ENCODE measurements around the gene PAK6.
A peak's percentile ranks its signal among the peaks of the same experiment; 100 is the strongest.

Gene PAK6

DNA sequence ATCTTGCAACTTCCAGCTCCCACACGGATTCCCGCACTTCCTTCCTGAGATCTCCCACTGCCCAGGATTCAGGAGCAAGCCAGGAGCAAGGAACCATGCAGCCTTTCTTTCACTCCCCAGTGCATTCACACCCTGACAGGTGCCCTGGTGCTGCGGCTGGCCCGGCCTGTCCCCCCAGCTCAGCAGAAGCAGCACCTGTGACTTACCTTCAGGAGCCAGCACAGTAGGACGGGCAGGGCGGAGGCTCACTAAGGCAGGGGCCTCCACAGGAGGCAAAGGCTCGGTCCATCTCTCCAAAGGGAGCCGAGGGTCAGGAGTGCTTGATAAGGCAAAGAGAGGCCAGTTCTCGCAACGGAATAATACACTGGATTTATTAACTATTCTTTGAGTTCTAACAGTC lies 39.2 kb downstream of the PAK6 start:
- DNase-seq, result no peak

DNA sequence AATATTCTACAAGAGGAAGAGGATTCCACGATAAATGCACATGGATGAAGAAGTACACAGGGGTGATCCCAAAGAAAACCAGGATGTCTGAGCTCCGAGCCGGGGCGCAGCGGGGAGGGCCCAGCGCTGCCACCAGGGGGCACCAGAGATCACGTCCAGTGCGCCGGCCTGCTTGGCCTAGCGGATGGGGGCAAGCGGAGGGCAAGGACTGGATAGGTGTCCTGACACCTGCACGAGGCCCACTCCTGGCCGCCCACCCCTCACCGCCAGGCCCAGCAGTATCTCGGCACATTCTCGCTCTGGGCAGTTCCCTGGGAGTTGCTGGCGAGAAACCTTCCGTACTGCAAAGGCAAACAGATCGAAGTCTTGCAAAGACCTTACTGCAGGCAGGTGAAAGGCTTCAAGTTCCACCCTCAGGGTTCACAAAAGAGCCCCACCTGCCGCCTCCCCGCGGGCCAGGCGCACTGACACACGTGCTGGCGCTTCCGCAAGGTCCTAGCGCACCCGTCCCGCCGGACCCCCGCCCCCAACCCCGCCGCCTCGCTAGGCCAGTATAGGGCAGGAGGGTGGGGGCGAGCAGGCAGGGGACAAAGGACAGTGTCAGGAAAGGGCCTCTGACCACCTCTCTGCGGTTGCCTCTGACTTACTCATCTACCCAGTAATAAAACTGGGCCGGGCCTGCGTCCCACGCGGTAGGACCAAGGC lies 40.7 kb downstream of the PAK6 start:
- peak; percentile 19 to 44 for DNase-seq

DNA sequence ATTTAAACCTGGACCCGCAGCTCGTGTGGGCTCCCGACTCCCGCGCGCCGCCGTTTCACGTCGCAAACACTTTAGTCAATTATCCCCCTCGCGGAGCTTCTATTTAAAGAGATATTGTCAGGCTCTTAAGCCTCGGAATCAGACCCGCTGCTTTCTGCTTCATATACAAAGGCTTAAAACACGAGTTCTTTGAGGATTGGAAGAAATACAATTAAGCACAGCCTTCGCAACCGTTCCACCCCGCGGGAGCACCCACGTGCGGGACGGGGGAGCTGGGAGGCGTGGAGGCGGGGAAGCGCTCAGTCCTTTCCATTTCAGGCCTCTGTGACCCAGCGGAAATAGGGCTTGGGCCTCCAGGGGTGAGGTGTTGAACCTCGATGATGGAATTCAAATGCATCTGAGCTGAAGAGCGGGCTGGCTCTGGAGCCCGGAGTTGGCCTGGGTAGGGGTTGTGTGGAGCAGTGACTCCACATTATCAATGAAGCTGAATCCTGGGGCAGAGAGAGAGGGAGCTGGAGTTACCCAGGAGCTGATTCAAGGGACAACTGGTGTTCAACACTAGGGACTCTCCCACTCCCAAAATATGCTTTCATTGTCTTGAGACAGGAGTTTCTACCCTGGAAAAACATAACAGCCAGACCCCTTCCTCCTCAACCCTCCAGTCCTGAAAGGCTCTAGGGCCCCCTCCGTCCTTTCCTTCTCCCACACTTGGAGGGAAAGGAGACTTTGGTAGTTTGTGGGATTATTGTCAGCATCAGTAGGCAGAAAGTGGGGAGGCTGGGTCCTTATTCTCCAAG lies 41.6 kb downstream of the PAK6 start:
- DNase-seq, result no peak

DNA sequence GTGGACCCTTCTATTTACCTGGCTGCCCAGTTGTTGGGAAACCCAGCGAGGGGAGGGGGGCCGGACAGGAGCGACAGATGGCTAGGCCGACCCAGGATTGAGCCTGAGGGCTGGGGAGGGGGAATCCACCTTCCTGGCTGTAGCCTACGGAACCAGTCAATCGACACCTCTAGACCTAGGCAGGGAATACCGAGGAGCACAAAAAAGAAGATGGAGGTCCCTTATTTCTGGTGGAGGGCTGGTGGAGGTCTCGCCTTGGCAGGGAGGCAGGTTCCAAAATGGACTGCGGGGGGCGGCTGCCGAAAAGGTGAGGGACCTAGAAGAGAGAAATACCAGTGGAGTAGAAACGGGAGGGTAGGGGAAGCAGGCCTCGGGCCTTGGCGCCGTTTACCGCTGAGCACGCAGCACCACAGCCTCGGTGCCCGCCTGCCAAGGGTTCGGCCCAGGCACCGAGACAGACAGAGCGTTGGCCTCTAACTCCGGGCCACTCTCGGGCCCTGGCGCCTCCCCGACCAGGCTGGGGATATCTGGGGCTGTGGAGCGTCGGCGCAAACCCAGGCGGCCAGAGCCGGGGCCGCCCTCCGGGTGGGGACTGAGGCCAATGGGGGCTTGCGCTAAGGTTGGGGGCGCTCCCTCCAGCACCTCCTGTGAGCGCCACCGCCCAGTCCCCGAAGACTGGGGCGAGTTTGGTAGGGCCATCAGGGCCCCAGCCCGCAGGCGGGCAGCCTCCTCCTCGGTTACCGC lies 42.4 kb downstream of the PAK6 start:
- no peak for DNase-seq

DNA sequence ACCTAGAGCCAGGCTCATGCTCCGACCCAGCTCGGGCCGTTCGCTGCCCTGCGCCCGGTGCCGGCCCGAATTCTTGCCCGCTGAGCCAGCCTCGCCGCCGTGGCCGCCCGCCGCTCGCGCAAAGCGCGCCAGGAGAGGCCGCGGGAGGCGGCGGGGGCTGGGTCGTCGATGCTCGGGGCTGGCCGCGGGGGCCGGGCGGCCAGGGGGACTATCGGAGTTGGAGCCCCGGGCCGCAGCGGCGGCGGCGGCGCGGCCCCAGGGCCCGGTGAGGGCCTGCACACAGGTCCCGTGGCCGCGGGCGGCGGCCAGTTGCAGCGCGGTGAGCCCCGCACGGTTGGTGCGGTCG lies 42.9 kb downstream of the PAK6 start:
- no peak for DNase-seq

DNA sequence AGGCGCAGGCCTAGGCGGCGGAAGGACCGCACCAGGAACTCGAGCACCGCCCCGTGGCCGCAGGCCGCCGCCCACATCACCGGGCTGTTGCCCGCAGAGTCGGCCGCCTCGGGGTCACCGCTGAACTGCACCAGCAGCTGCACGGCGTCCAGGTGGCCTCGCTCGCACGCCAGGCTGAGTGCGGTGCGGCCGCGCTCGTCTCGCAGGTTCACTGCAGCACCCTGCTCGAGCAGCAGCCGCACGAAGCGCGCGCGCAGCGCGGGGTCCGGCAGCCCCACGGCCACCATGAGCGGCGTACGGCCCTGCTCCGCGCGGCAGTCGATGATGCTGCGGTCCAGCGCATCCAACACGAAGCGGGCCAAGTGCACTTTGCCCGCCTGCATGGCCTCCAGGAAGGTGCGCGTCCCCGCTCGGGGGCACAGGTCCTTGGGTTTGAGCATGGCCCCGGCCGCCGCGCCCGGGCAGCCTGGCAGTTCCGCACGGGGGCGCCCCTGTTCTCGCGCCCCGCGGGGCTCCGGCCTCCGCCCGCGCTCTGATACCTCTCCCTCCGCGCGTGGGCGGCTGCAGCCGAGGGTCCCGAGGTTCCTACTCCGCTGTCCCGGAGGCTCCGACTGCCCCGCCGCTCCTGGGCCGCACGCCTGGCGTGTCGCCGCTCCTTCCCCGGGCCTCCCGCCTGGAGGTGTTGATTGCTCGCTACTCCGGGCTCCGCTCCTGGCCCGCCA lies 43.4 kb downstream of the PAK6 start:
- peak; percentile 38 to 42 for DNase-seq

DNA sequence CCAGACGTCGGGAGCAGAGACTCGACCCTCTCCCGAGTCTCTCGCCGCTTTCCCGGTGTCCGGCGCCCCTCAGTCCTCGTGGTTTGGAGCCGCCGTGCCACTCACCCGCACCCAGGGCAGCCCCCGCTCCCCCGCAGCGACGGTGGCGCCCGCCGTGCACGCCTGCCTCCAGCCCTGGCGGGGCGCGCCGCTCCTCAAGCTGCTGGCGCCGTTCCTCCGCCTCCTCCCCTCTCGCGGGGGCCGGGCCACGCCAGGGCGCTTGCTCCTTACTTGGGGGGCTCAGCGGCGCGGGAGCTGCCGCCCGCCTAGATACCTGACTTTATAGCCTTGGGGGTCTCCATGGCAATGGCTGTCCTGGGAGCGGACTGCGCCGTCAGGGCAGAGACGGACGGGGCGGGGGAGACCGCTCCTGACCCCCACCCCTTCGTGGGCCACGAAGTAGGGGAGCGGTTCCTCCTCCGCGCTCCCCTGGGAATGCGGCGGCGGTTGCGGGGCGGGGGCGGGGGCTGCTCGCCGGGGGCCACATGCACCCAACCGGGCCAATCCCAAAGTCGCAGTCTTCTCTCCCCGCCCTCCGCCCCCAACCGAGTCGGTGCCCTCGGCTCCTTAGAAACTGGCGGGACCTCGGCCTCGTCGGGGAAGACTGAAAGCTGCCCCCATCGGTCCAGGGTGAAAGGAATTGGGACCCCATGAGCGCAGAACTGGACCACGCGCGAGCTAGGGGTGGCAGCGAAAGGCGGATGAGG lies 44.2 kb downstream of the PAK6 start, which contains the start of gene ANKRD63:
TSS of gene ANKRD63 (minus strand) at position 196 of the 746 bp plus-strand sequence. CDS start 478 bp downstream, outside the sequence.
- DNase-seq, result peak in 1 of 2 experiments; percentile 30

DNA sequence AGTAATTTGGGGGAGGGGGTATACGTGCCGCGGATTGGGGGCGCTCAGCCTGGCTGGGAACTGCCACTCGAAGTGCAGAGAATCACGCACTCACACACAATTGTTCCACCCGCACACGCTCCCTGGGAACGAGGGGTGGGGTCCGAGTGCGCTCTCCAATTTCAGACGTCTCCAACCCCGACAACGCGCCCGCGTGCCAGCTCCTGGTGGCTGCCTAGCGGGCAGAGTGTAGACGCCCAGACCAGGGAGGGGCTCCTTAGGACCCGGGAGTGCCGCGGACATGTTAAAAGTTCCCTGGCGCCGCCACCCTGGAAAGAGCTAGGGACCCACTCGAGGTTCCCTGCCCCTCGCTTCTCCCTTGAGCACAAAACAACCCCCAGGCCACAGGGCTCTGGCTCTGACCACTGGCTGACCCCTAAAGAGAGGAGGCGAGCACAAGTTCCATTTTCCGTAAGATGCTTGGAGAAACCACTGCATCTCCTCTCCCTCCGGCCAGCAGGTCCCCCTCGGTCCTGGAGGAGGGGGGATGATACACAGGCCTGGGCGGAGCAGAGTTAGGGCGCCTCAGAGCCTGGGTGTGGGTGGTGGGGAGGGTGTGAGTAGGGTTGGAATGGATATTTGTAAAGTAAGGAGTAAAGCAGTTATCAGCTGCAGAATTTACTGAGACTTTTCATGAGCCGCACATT lies 44.9 kb downstream of the PAK6 start:
- no peak for DNase-seq

DNA sequence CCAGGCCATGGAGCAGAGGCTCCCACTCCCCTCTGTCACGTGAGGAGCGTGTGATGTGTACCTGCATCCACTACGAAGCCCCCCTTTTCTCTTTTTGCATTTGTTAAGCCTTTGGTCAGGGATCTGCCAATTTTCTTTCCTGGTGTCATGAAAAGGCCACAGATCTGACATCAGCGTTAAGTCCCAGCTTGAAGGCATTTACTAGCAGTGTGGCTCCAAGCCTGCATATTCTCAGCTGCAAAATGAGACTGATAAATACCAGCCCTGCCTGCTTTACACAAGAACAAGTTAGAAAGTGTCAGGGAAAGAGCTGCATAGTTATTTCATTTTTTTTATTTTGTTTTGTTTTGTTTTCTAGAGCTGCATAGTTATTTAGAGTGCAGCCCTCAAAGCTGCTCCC lies 46.3 kb downstream of the PAK6 start:
- no peak for DNase-seq

DNA sequence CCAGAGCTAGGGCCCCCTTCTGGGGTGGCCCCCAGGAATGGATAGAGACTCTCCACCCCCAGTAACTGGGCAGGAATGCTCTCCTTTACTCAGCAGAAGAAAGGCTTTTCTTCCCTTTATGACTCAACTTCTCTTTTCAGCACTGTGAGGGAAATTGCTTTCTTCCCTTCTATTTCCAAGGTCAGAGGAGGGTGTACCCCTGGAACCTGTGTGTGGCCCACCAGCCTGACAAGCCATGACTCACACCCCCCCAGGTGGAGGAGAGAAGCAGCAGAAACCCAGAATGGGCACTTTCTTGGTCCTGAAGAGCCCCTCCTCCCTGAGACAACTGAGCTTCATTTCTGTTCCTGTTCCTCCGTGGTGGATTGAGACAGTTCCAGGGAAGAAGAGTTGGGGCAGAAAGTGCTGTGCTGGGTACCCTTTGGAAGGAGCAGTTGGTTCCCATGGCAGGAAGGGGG lies 46.7 kb downstream of the PAK6 start:
- no peak for DNase-seq

DNA sequence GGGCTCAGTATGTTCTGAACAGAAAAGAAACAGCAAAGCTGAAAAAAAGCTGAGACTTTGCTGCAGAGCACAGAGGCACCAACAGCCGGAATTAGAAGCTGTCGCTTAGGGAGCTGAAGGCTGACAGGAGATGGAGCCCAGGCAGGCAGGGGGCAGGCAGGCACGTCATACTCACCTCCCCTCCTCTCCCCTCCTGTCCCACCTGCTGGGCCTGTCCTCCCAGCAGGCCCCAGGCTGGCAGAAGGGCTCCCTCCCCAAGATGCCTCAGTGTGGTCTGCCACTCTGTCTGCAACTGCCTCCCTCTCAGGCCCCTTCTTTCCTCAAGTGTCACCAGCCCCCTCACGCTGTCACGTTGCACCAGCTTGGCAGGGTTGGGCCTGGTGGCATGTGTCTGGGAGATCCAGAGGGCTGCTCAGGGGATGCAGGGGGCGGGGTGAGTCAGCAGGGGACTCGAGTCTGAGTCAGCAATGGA lies 47.2 kb downstream of the PAK6 start:
- DNase-seq, result no peak

DNA sequence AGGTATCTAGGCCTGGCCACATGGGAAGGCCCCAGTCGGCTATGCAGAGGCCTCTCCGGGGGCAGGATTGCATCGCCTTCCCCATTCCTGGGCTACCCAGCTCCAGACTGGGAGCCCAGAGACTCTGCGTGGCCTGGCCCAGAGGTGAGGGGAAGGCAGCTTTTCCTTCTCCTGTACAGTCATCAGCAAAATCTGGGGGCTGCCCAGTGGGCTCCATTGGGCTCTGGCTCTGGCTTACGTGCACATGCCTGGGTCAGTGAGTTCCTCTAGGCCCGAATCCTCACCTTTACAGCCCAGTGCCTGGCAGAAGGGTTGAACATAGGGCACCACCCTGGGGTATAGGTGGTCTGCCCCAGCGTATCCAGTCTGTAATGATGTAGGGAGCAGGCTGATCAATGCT lies 47.9 kb downstream of the PAK6 start:
- no peak for DNase-seq

DNA sequence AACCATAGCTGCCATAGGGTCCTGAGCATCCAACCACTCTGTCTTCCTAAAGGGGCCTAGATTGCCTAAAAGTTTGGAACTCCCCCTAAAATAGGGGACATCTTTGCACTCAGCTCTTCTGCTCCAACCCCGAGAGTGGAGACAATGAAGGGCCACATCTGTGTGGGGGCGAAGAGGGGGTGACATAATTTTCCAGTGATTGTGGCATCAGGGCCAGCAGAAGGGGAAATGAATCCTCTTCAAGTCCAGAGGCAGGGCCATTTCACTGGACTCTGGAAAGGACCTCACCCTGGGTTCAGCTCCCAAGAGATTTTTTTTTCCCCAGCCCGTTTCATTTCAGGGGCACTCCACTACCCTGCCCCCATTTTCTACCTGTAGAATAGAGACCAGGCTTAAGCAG lies 48.6 kb downstream of the PAK6 start:
- no peak for DNase-seq

DNA sequence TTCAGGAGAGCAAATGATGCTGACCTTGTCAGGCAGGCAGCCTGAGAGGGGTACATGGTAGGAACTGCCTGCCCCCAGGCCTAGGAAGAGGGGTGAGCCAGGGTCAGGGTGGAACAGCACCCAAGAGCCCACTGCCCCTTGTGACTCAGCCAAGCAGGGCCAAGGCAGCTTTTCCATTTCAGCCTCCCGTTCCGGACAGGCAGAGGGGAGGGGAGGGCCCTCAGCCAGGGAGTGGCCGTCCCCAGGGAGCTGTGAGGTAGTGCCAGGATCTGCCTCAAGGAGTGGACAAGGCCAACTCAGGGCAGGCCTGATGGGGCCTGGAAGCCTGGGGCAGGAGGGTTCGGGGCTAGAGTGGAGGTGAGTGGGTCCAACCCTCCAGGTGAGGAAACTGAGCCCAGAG lies 49.1 kb downstream of the PAK6 start:
- no peak for DNase-seq

DNA sequence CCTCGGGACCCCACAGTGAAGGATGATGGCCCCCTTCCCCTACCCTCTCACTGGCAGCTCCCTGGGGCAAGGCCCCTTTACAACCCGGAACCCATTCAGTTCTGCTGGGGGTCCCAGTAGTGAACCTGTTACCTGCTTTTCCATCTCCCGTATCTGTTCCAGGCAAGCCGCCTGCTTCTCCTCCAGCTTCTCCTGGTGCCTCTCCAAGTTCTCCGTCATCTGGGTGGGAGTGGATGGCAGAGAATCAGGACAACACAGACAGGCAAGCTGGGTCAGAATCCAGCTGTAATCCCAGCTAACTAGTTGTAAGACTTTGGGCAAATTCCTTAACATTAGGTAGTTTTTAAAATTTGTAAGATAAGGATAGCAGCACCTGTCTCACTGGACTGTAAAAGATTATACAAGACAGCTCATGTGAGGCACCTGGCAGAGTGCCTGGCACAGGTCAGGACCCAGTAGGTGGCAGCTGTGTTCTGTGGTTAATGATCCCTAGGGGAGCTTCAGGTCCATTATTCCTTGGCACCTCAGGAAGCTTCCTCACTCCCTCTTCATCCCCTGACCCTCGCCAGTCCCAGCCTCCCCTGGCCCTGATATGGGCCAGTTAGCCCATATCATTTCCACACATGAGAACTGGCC lies 50.4 kb downstream of the PAK6 start:
- DNase-seq, result no peak

DNA sequence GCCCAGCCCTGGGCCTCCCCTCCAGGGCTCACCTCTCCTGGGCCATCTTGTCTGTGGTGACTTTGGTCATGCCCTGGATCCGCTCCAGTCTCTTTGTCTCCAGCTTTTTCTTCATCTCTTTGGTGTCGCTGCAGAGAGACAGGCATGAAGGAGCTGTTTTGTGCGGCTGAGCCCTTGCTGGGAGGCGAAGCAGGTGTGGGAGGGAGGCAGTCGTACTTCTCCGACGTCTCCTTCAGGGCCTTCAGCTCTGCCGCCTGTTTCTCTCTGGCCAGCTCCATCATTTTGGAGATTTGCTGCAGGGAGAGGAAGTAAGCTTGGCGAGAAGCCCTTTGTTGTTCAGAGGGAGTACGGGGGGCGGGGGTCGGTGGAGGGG lies 51.7 kb downstream of the PAK6 start:
- DNase-seq, result no peak

DNA sequence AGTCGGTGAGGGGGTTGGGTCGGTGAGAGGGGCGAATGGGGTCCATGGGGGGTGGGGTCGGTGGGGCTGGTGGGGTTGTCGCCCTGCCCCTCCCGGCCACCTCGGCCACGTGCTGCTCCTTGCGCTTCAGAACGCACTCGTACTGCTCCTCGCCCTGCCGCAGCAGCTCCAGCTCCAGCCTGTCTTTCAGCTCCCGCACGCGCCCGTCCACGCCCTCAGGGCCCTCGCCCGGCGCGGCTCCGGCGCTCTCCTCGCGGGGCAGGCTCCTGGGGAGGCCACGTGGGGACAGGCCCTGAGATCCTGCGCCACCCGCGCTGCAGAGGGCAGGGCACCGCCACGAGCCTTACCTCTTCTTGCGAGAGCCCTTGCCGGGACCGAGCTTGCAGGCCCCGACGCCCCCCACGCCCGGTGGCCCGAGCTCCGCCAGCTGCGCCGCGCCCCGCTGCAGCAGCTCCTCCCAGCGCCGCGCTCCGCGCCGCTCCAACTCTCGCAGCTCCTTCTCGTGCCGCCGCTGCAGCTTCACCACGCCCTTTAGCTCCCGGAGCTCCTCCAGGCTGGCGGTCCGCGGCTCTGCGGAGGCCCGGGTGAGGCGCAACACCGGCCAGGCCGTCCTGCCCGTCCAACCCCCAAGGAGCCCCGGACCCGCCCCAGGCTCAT lies 52.2 kb downstream of the PAK6 start:
- peak in 1 of 2 experiments; percentile 19 for DNase-seq

DNA sequence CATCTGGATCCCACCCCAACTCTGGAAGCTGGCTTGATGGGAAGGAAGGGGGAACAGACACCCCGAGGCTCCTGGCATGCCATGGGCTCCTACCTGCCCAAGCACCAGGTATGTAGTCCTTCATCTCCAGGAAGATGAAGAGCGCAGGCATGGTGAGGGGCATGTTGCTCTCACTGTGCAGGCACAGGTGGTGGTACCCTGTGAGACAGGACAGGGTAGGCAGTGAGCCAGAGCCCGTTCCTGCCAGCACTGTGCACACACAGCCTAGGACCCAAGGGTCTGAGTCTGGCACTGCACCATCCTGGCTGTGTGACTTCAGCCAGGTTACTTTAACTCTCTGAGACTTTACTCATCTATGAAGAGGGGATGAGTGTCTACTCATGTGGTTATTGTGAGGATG lies 53.4 kb downstream of the PAK6 start:
- no peak for DNase-seq

DNA sequence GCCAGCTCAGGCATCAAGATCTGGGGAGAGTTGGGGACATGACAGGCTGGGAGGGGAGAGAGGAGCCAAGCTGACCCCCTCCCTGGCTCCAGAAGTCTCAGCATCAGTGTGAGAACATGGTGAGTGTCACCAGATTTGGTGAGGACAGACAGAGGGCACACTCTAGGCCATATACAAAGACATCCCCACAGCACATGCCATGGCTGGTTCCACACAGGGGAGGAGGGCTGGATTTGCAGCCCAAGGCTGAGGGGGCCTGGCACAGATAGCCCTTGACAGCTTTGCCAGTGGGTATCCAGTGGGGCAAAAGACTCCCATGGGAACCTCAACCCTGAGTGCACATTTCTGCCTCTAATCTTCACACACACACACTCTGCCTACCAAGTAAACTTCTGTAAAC lies 54.1 kb downstream of the PAK6 start:
- no peak for DNase-seq
